H1 (cell line): Measurements from ENCODE around the gene ASB13. TPM values are rescaled to one million over a fixed set of nuclear protein-coding genes. Genes with fewer than 3 reads are reported as not detected.

Experiments
- CTCF ChIA-PET: fragments of 300-600 bp; sonication (Branson Sonifier 250); formaldehyde crosslinking; loops from one replicate; lab custom pipeline; 2021; ENCODE audit not compliant: partially characterized antibody; lab: Charles Lee
- POLR2A ChIA-PET: fragments of 300-600 bp; sonication (Branson Sonifier 250); formaldehyde crosslinking; loops from one replicate; lab custom pipeline; 2021; ENCODE audit warnings: inconsistent platforms; ENCODE audit not compliant: partially characterized antibody; lab: Charles Lee
- DNase-seq, 2 experiments: peaks; one replicate each; pipeline versions ENCODE4 v3.0.0 to v3.0.0-alpha.2; 2010 to 2022; ENCODE audit warnings: low spot score in 2 of 2, low read depth in 1 of 2, mixed read lengths in 1 of 2
- FAIRE-seq: peaks from 2 replicates; lab custom pipeline; 2011; peaks lifted over from hg19 to GRCh38; lab: Jason Lieb, UNC
- H2AFZ ChIP-seq: 2 replicates; pipeline ENCODE4 v1.8.1; 2012; ENCODE audit warnings: low read length, inconsistent platforms
- H2AK5ac ChIP-seq: 2 replicates; pipeline ENCODE4 v1.6.1; 2013; ENCODE audit warnings: low read depth, low read length
- H2BK120ac ChIP-seq: replicated peaks from 2 replicates; pipeline ENCODE3; 2013; ENCODE audit warnings: low read depth, low read length, inconsistent platforms
- H2BK12ac ChIP-seq: 2 replicates; pipeline ENCODE4 v1.6.1; 2013; ENCODE audit warnings: low read depth, low read length
- H2BK15ac ChIP-seq: 2 replicates; pipeline ENCODE4 v1.6.1; 2013; ENCODE audit warnings: low read length
- H2BK20ac ChIP-seq: 2 replicates; pipeline ENCODE4 v1.6.1; 2013; ENCODE audit warnings: low read length
- H2BK5ac ChIP-seq: 2 replicates; pipeline ENCODE4 v1.6.1; 2013; ENCODE audit warnings: low read depth, low read length
- H3K14ac ChIP-seq: 2 replicates; pipeline ENCODE4 v1.6.1; 2013; ENCODE audit warnings: inconsistent platforms; ENCODE audit not compliant: insufficient read length
- H3K18ac ChIP-seq: 2 replicates; pipeline ENCODE4 v1.6.1; 2013; ENCODE audit warnings: low read length; ENCODE audit errors: extremely low read depth
- H3K23ac ChIP-seq: 2 replicates; pipeline ENCODE4 v1.6.1; 2013; ENCODE audit warnings: inconsistent platforms; ENCODE audit not compliant: insufficient read length
- H3K23me2 ChIP-seq: 2 replicates; pipeline ENCODE4 v1.6.1; 2013; ENCODE audit warnings: low read depth, low read length
- H3K27ac ChIP-seq: 2 replicates; pipeline ENCODE4 v1.6.1; 2011; ENCODE audit warnings: low read depth, low read length, inconsistent platforms
- H3K27me3 ChIP-seq, 4 experiments: replicated peaks in 1 of 4; 1 replicate in 1 of 4; 2 replicates in 3 of 4; pipeline versions ENCODE4 v1.6.1 to v1.8.1; 2011 to 2013; ENCODE audit warnings: low read length in 3 of 4, mild to moderate bottlenecking in 3 of 4, inconsistent platforms in 2 of 4, mixed read lengths in 2 of 4, moderate library complexity in 1 of 4; ENCODE audit not compliant: control insufficient read depth in 3 of 4, insufficient read depth in 3 of 4; ENCODE audit errors: extremely low read depth in 1 of 4
- H3K36me3 ChIP-seq, 4 experiments: 2 replicates each; pipeline versions ENCODE4 v1.6.1 to v1.8.1; 2011 to 2013; ENCODE audit warnings: mild to moderate bottlenecking in 4 of 4, low read length in 3 of 4, moderate library complexity in 2 of 4, control low read depth in 1 of 4, inconsistent platforms in 1 of 4; ENCODE audit not compliant: insufficient read depth in 4 of 4, control insufficient read depth in 2 of 4
- H3K4ac ChIP-seq: replicated peaks from 2 replicates; pipeline ENCODE3; 2013; ENCODE audit warnings: low read length, low read depth, mixed read lengths, inconsistent platforms; ENCODE audit not compliant: insufficient read length
- H3K4me1 ChIP-seq, 4 experiments: replicated peaks in 1 of 4; 1 replicate in 1 of 4; 2 replicates in 3 of 4; pipeline versions ENCODE4 v1.6.1 to v1.8.1; 2011 to 2013; ENCODE audit warnings: low read length in 3 of 4, inconsistent platforms in 2 of 4, mixed read lengths in 1 of 4; ENCODE audit not compliant: insufficient read depth in 4 of 4, control insufficient read depth in 3 of 4
- H3K4me2 ChIP-seq, 2 experiments: 2 replicates each; pipeline versions ENCODE4 v1.6.1 to v1.8.1; 2011 to 2013; ENCODE audit warnings: low read depth in 2 of 2, low read length in 2 of 2, control low read depth in 1 of 2, inconsistent platforms in 1 of 2, mild to moderate bottlenecking in 1 of 2; ENCODE audit not compliant: insufficient read depth in 1 of 2
- H3K4me3 ChIP-seq, 4 experiments: fragments of 200-600, 300-600 bp in 1 of 4; sonication (generic), shearing (Covaris generic), sonication (Bioruptor Twin) in 1 of 4; 2 replicates each; pipeline versions ENCODE4 v1.5.1 to v1.8.1; 2011 to 2016; ENCODE audit warnings: low read length in 4 of 4, low read depth in 3 of 4, control low read depth in 2 of 4, inconsistent platforms in 2 of 4, mild to moderate bottlenecking in 2 of 4, mixed read lengths in 1 of 4, moderate library complexity in 1 of 4; ENCODE audit not compliant: insufficient read depth in 2 of 4; ENCODE audit errors: extremely low read depth in 1 of 4
- H3K56ac ChIP-seq: replicated peaks from 2 replicates; pipeline ENCODE3; 2013; ENCODE audit warnings: low read depth, mild to moderate bottlenecking, mixed read lengths, low read length, inconsistent platforms; ENCODE audit not compliant: insufficient read length
- H3K79me1 ChIP-seq: 2 replicates; pipeline ENCODE4 v1.6.1; 2013; ENCODE audit warnings: low read depth, low read length, control low read depth
- H3K79me2 ChIP-seq, 2 experiments: 2 replicates each; pipeline versions ENCODE4 v1.6.1 to v1.8.1; 2012 to 2013; ENCODE audit warnings: low read length in 2 of 2, mild to moderate bottlenecking in 2 of 2, inconsistent platforms in 1 of 2; ENCODE audit not compliant: insufficient read depth in 2 of 2, control insufficient read depth in 1 of 2
- H3K9ac ChIP-seq, 4 experiments: replicated peaks in 1 of 4; 1 replicate in 1 of 4; 2 replicates in 3 of 4; pipeline versions ENCODE4 v1.6.1 to v1.8.1; 2011 to 2013; ENCODE audit warnings: low read depth in 3 of 4, low read length in 3 of 4, control low read depth in 2 of 4, mild to moderate bottlenecking in 2 of 4, moderate library complexity in 2 of 4, inconsistent platforms in 1 of 4; ENCODE audit errors: extremely low read depth in 1 of 4
- H3K9me3 ChIP-seq, 2 experiments: 2 replicates each; pipeline versions ENCODE4 v1.6.1 to v1.8.1; 2012 to 2013; ENCODE audit warnings: mild to moderate bottlenecking in 2 of 2, moderate library complexity in 2 of 2, control low read depth in 1 of 2, inconsistent platforms in 1 of 2, low read depth in 1 of 2, low read length in 1 of 2, mixed read lengths in 1 of 2; ENCODE audit not compliant: insufficient read depth in 2 of 2
- H4K20me1 ChIP-seq, 2 experiments: replicated peaks in 1 of 2; 2 replicates each; pipeline versions ENCODE3 to v1.8.1; 2011 to 2013; ENCODE audit warnings: inconsistent platforms in 2 of 2, low read length in 2 of 2, mild to moderate bottlenecking in 1 of 2; ENCODE audit not compliant: insufficient read depth in 2 of 2, control insufficient read depth in 1 of 2
- H4K5ac ChIP-seq: 2 replicates; pipeline ENCODE4 v1.6.1; 2013; ENCODE audit warnings: low read length, low read depth, mixed read lengths, inconsistent platforms; ENCODE audit not compliant: insufficient read length
- H4K8ac ChIP-seq: 2 replicates; pipeline ENCODE4 v1.8.0; 2013; ENCODE audit warnings: mild to moderate bottlenecking, moderate library complexity, low read length, inconsistent platforms; ENCODE audit not compliant: insufficient read depth; ENCODE audit errors: extremely low read depth
- H4K91ac ChIP-seq: replicated peaks from 2 replicates; pipeline ENCODE3; 2013; ENCODE audit warnings: low read length, mixed read lengths, inconsistent platforms; ENCODE audit not compliant: insufficient read length
- BRCA1 ChIP-seq: IDR thresholded peaks from 2 replicates; pipeline ENCODE4 v1.6.1; 2012; ENCODE audit warnings: low read depth, low read length, improper control_type of control experiment
- EP300 ChIP-seq, 2 experiments: IDR thresholded peaks; 1 replicate in 1 of 2; 2 replicates in 1 of 2; pipeline ENCODE4 v1.6.1; 2011 to 2012; ENCODE audit warnings: low read depth in 2 of 2, low read length in 2 of 2, mild to moderate bottlenecking in 2 of 2, borderline replicate concordance in 1 of 2, inconsistent platforms in 1 of 2, moderate library complexity in 1 of 2
- EZH2 ChIP-seq: fragments of 200-600 bp; sonication (generic); IDR thresholded peaks from 2 replicates; pipeline ENCODE4 v1.7.1; 2012; ENCODE audit warnings: low read depth, mild to moderate bottlenecking, moderate library complexity, low read length, inconsistent platforms; ENCODE audit not compliant: severe bottlenecking
- KDM5A ChIP-seq: fragments of 200-600 bp; IDR thresholded peaks from 2 replicates; pipeline ENCODE4 v1.7.1; 2012; ENCODE audit warnings: mild to moderate bottlenecking, low read length, inconsistent platforms, mixed read lengths
- MAX ChIP-seq: IDR thresholded peaks from 2 replicates; pipeline ENCODE4 v1.6.1; 2012; ENCODE audit warnings: inconsistent platforms
- PHF8 ChIP-seq: fragments of 200-600 bp; sonication (generic); conservative IDR thresholded peaks from 2 replicates; pipeline ENCODE4 v1.7.1; 2012; ENCODE audit warnings: low read depth, mild to moderate bottlenecking, inconsistent platforms, low read length, moderate library complexity
- SRF ChIP-seq: IDR thresholded peaks from 2 replicates; pipeline ENCODE4 v1.6.1; 2011; ENCODE audit warnings: mild to moderate bottlenecking, low read depth, low read length, moderate library complexity
- WGBS, 2 experiments: shearing (Covaris generic) in 1 of 2; methylation state at CpG; one replicate each; pipeline versions ENCODE4 v1.1.6 to v1.1.7; 2013 to 2015; ENCODE audit warnings: low lambda C conversion rate in 2 of 2, mixed read lengths in 2 of 2, inconsistent platforms in 1 of 2, low coverage in 1 of 2, missing lambda C conversion rate in 1 of 2; ENCODE audit not compliant: insufficient replicate concordance in 2 of 2, insufficient coverage in 1 of 2, insufficient read length in 1 of 2; ENCODE audit errors: extremely low coverage in 1 of 2, missing lambda C conversion rate in 1 of 2; 5-methylcytosine and 5-hydroxymethylcytosine counted together
- polyA plus RNA-seq, 7 experiments: library from polyadenylated mRNA; depleted of rRNA in 3 of 7; stranded (reverse) in 5 of 7; unstranded in 2 of 7; fragments of >200 nt in 5 of 7; fragments of 200-250 nt in 2 of 7; gene quantifications; 1 replicate in 5 of 7; 2 replicates in 1 of 7; 4 replicates in 1 of 7; pipeline versions ENCODE4 v1.2.1 to v1.2.3, GENCODE V29; 2011 to 2013; ENCODE audit warnings: missing spikeins in 2 of 7, mixed read lengths in 2 of 7
- total RNA-seq: library from RNA; stranded (reverse); fragmentation: NEBNext Ultra II Directional; extraction: Animal tissue kit (Norgen Biotek cat#: 25700); gene quantifications from 2 replicates; pipeline ENCODE4 v1.2.1, GENCODE V29; 2021
- TF ChIP-seq, protein P1 (sequence below): IDR thresholded peaks from 2 replicates; pipeline ENCODE4 v1.6.1; 2012; ENCODE audit warnings: inconsistent platforms

The ASB13 gene
- total and polyA plus RNA-seq, 2 of the 8 experiments (the other 6 are each of a cell fraction or from before 2014, with no cell fraction given), result 12.3 to 20.2 TPM

DNA sequence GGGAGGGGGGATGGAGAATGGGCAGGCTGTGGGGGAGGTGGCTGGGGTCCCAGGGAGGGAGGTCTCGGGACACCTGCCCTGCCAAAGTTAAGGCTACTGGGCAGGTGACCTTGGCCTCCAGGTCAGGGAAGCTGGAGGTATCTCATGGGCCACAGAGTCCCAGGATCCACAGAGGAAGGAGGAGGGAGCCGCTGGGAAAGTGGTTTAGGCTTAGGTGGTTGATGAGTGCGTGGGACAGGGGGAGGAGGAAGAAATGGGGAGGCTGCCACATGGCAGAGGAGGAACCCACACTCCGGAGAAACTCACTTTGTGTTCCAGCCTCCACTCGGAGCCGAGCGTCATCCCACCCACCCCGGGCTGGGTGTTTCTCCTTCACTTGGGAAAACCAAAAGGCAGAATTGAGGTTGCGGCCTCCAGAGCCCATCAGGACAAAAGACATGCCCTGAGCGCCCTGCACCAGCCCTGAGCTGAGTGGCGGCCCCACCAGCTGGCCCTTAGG, 46.1 kb downstream of the ASB13 start:
- no peaks in the 10 kb centered on the region for H3K79me2 ChIP-seq
- no peak overlapping the region for H2BK20ac ChIP-seq
- H3K14ac ChIP-seq, result no peak overlapping the region
- H3K23ac ChIP-seq, result no peak overlapping the region
- POLR2A ChIA-PET, result no interaction called here
- CTCF ChIA-PET, result interaction anchor here (1.6 to 14.0 kb wide), 3 partner anchors 21 to 177 kb away, joined by 3 to 200 read pairs (median 45); no protein-coding TSS in a partner anchor
- no peak overlapping the region for H2BK120ac ChIP-seq
- no peak overlapping the region for H2BK12ac ChIP-seq
- no peak overlapping the region for H3K56ac ChIP-seq
- H2AFZ ChIP-seq, result peak overlapping the region; percentile 53; the same call in 1 of the 2 replicates
- no peaks in the 10 kb centered on the region for H3K27me3 ChIP-seq
- H3K4me1 ChIP-seq, result no peaks in the 10 kb centered on the region; a peak in 1 of 7 replicates
- no peaks in the 10 kb centered on the region for H3K23me2 ChIP-seq
- no peaks in the 10 kb centered on the region for H3K9me3 ChIP-seq
- no peak overlapping the region for H4K91ac ChIP-seq
- no peak overlapping the region; the same call in 1 of the 2 replicates for H4K8ac ChIP-seq
- no peak overlapping the region for H3K4me3 ChIP-seq
- no peak overlapping the region for H2AK5ac ChIP-seq
- no peak overlapping the region for H2BK5ac ChIP-seq
- no peaks in the 10 kb centered on the region for H3K79me1 ChIP-seq
- H3K36me3 ChIP-seq, result no peaks in the 10 kb centered on the region
- no peak overlapping the region for H3K27ac ChIP-seq
- 85% methylated on average over 6 of the region's 11 CpGs; no CpG with 5 or more reads in 1 of the 2 experiments for WGBS, 2 experiments
- no peak overlapping the region for H3K4ac ChIP-seq
- no peak for FAIRE-seq
- no peaks in the 10 kb centered on the region for H4K20me1 ChIP-seq
- no peak overlapping the region for H3K18ac ChIP-seq
- H4K5ac ChIP-seq, result no peak overlapping the region
- DNase-seq, result no peak
- H3K9ac ChIP-seq, result no peak overlapping the region
- no peak overlapping the region for H2BK15ac ChIP-seq
- TF ChIP-seq EZH2, result no peak
- TF ChIP-seq, protein P1, sequence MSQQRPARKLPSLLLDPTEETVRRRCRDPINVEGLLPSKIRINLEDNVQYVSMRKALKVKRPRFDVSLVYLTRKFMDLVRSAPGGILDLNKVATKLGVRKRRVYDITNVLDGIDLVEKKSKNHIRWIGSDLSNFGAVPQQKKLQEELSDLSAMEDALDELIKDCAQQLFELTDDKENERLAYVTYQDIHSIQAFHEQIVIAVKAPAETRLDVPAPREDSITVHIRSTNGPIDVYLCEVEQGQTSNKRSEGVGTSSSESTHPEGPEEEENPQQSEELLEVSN, result no peak
- no peak for TF ChIP-seq EP300 (IDR thresholded peaks at IDR 0.05; ENCODE audit: borderline replicate concordance in 1 of 2, low read depth in 2 of 2, low read length in 2 of 2)
- no peak for TF ChIP-seq BRCA1
- TF ChIP-seq MAX, result no peak
- TF ChIP-seq PHF8, result no peak
- TF ChIP-seq KDM5A, result no peak
- no peak for TF ChIP-seq SRF
- TF ChIP-seq, all 59 proteins: peak for 0
- no peak overlapping the region for H3K4me2 ChIP-seq
